ENCODE results near the gene VPS39.

DNA sequence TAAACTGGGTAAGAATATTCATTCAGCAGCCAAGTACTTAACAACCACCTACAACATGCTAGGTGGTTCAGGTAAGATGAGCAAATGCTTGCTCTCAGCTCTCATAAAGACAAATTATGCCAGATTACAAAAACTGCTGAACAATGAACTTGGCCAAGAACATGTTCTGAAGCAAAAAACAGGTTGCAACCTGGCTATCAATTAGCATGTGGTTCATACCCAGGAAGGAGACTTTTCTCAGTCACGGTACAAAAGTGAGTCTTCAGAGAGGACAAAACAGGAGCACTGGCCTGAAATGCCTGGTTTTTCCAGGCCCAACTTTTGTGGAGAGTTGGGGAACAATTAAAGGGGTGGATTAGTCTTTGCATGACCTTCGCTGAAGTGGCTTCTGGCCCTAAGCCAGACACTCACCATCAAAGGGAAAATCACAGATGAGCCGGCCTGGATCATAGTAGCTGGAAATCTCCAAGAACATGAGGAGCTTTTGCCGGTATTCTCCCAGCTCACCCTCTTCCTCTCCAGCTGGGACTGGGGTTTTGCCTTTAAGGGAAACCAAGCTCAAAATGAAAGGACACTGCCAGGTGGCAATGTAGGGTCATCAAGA, 44.1 kb downstream of the VPS39 start:
- TF ChIP-seq, protein P1, sequence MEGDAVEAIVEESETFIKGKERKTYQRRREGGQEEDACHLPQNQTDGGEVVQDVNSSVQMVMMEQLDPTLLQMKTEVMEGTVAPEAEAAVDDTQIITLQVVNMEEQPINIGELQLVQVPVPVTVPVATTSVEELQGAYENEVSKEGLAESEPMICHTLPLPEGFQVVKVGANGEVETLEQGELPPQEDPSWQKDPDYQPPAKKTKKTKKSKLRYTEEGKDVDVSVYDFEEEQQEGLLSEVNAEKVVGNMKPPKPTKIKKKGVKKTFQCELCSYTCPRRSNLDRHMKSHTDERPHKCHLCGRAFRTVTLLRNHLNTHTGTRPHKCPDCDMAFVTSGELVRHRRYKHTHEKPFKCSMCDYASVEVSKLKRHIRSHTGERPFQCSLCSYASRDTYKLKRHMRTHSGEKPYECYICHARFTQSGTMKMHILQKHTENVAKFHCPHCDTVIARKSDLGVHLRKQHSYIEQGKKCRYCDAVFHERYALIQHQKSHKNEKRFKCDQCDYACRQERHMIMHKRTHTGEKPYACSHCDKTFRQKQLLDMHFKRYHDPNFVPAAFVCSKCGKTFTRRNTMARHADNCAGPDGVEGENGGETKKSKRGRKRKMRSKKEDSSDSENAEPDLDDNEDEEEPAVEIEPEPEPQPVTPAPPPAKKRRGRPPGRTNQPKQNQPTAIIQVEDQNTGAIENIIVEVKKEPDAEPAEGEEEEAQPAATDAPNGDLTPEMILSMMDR (conservative IDR thresholded peaks at IDR 0.05; ENCODE audit: low read length): no peak
- no peak for TF ChIP-seq EZH2phosphoT487 (IDR thresholded peaks at IDR 0.05; ENCODE audit: borderline replicate concordance)

Data from Loucy (cell line).